Measurements from ENCODE around the gene KCNQ2.

The KCNQ2 gene

GRCh38 chr20:63356931-63357879 lies 115.2 kb downstream of the KCNQ2 start:
- H4K20me1 ChIP-seq, result peaks cover 29% of the 10 kb centered on the region; the same call in 1 of the 2 replicates
- peaks cover 53% of the 10 kb centered on the region for H3K27me3 ChIP-seq
- H3K36me3 ChIP-seq, result no peaks in the 10 kb centered on the region
- no peaks in the 10 kb centered on the region for H3K9me3 ChIP-seq
- no peak for TF ChIP-seq Cebpa-rat (IDR thresholded peaks at IDR 0.05)
- H3K4me1 ChIP-seq, result peaks cover 18% of the 10 kb centered on the region
- no peak overlapping the region for H3K4me3 ChIP-seq
- no peak overlapping the region for H3K9ac ChIP-seq
- H3K27ac ChIP-seq, result no peak overlapping the region
- H3K4me2 ChIP-seq, result no peak overlapping the region

GRCh38 chr20:63356511-63356910 lies 115.9 kb downstream of the KCNQ2 start:
- Histone ChIP-seq H3K4me2 (no peak overlapping the region), H3K36me3 (no peaks in the 10 kb centered on the region), H3K27ac (no peak overlapping the region), H3K9me3 (no peaks in the 10 kb centered on the region), H4K20me1 (peaks cover 29% of the 10 kb centered on the region; the same call in 1 of the 2 replicates), H3K27me3 (peaks cover 46% of the 10 kb centered on the region), H3K4me1 (peaks cover 19% of the 10 kb centered on the region), H3K4me3 (no peak overlapping the region), H3K9ac (no peak overlapping the region)
- TF ChIP-seq Cebpa-rat (IDR thresholded peaks at IDR 0.05), result no peak

- TF ChIP-seq Cebpa-rat (IDR thresholded peaks at IDR 0.05), result no peak
- H3K4me1 ChIP-seq, result peaks cover 20% of the 10 kb centered on the region
Observed at GRCh38 chr20:63355781-63356295, 116.6 kb downstream of the KCNQ2 start.

GRCh38 chr20:63354636-63355350 lies 117.7 kb downstream of the KCNQ2 start:
- H3K4me1 ChIP-seq, result peaks cover 20% of the 10 kb centered on the region
- no peak overlapping the region for H3K4me2 ChIP-seq
- no peaks in the 10 kb centered on the region for H3K36me3 ChIP-seq
- H3K9me3 ChIP-seq, result no peaks in the 10 kb centered on the region
- peaks cover 30% of the 10 kb centered on the region for H3K27me3 ChIP-seq
- no peak overlapping the region for H3K27ac ChIP-seq
- TF ChIP-seq Cebpa-rat (IDR thresholded peaks at IDR 0.05), result no peak
- H4K20me1 ChIP-seq, result peaks cover 22% of the 10 kb centered on the region; the same call in 1 of the 2 replicates
- no peak overlapping the region for H3K4me3 ChIP-seq
- no peak overlapping the region for H3K9ac ChIP-seq

More at GRCh38 chr20:63355781-63356295, 116.6 kb downstream of the KCNQ2 start:
- H3K36me3 ChIP-seq, result no peaks in the 10 kb centered on the region
- no peak overlapping the region for H3K27ac ChIP-seq
- no peak overlapping the region for H3K4me3 ChIP-seq
- H3K27me3 ChIP-seq, result peaks cover 40% of the 10 kb centered on the region
- no peak overlapping the region for H3K9ac ChIP-seq
- H3K4me2 ChIP-seq, result no peak overlapping the region
- peaks cover 29% of the 10 kb centered on the region; the same call in 1 of the 2 replicates for H4K20me1 ChIP-seq
- H3K9me3 ChIP-seq, result no peaks in the 10 kb centered on the region

- no peak overlapping the region for H3K9ac ChIP-seq
- no peak overlapping the region for H3K4me3 ChIP-seq
- no peaks in the 10 kb centered on the region for H3K36me3 ChIP-seq
- no peak overlapping the region for H3K27ac ChIP-seq
- H3K4me1 ChIP-seq, result peaks cover 20% of the 10 kb centered on the region
- H4K20me1 ChIP-seq, result peaks cover 10% of the 10 kb centered on the region; the same call in 1 of the 2 replicates
- no peak for TF ChIP-seq Cebpa-rat (IDR thresholded peaks at IDR 0.05)
- peaks cover 10% of the 10 kb centered on the region for H3K27me3 ChIP-seq
- no peaks in the 10 kb centered on the region for H3K9me3 ChIP-seq
- peak overlapping the region; percentile 67 for H3K4me2 ChIP-seq
Observed at GRCh38 chr20:63352811-63353221, 119.6 kb downstream of the KCNQ2 start.

GRCh38 chr20:63351811-63352591 lies 120.5 kb downstream of the KCNQ2 start:
- peak overlapping the region; percentile 67 for H3K4me2 ChIP-seq
- peaks cover 4% of the 10 kb centered on the region; the same call in 1 of the 2 replicates for H3K27me3 ChIP-seq
- no peak for TF ChIP-seq Cebpa-rat (IDR thresholded peaks at IDR 0.05)
- H3K9ac ChIP-seq, result no peak overlapping the region
- H3K36me3 ChIP-seq, result no peaks in the 10 kb centered on the region
- peaks cover 8% of the 10 kb centered on the region; the same call in 1 of the 2 replicates for H4K20me1 ChIP-seq
- H3K9me3 ChIP-seq, result no peaks in the 10 kb centered on the region
- H3K4me1 ChIP-seq, result peaks cover 20% of the 10 kb centered on the region
- H3K27ac ChIP-seq, result no peak overlapping the region
- H3K4me3 ChIP-seq, result no peak overlapping the region

- Histone ChIP-seq H4K20me1 (peaks cover 11% of the 10 kb centered on the region; the same call in 1 of the 2 replicates), H3K36me3 (no peaks in the 10 kb centered on the region), H3K4me1 (peaks cover 24% of the 10 kb centered on the region), H3K9ac (no peak overlapping the region), H3K9me3 (no peaks in the 10 kb centered on the region), H3K4me3 (no peak overlapping the region), H3K27me3 (peaks cover 4% of the 10 kb centered on the region; the same call in 1 of the 2 replicates), H3K27ac (no peak overlapping the region), H3K4me2 (peak overlapping the region; percentile 67; the same call in 1 of the 2 replicates)
- TF ChIP-seq Cebpa-rat (IDR thresholded peaks at IDR 0.05), result no peak
Observed at GRCh38 chr20:63351326-63351700, 121.1 kb downstream of the KCNQ2 start.

- peaks cover 4% of the 10 kb centered on the region; the same call in 1 of the 2 replicates for H3K27me3 ChIP-seq
- H3K4me1 ChIP-seq, result peaks cover 30% of the 10 kb centered on the region
- H3K9me3 ChIP-seq, result no peaks in the 10 kb centered on the region
- no peak overlapping the region for H3K4me3 ChIP-seq
- no peaks in the 10 kb centered on the region for H3K36me3 ChIP-seq
- peaks cover 16% of the 10 kb centered on the region; the same call in 1 of the 2 replicates for H4K20me1 ChIP-seq
- no peak for TF ChIP-seq Cebpa-rat (IDR thresholded peaks at IDR 0.05)
- no peak overlapping the region for H3K4me2 ChIP-seq
- H3K27ac ChIP-seq, result no peak overlapping the region
- H3K9ac ChIP-seq, result no peak overlapping the region
Observed at GRCh38 chr20:63350597-63351325, 121.7 kb downstream of the KCNQ2 start.

Data from BLaER1 (cell line).